GM12873 (cell line): ENCODE results near the gene CALD1.

ENCODE experiments used
- CTCF ChIP-seq: IDR thresholded peaks from 2 replicates; pipeline ENCODE4 v1.5.1; 2012; ENCODE audit warnings: low read depth, mild to moderate bottlenecking, moderate library complexity, low read length, control low read depth; ENCODE audit not compliant: insufficient read depth; ENCODE audit errors: missing control alignments

Gene CALD1

GRCh38 chr7:134875867-134876266, 96.4 kb downstream of the CALD1 start:
- TF ChIP-seq CTCF, result no peak

- TF ChIP-seq CTCF, result peak; percentile 5
Observed at GRCh38 chr7:134878746-134879357, 99.4 kb downstream of the CALD1 start.

- no peak for TF ChIP-seq CTCF
Observed at GRCh38 chr7:134879815-134880475, 100.5 kb downstream of the CALD1 start.

- no peak for TF ChIP-seq CTCF
Observed at GRCh38 chr7:134882481-134882880, 103.0 kb downstream of the CALD1 start.

GRCh38 chr7:134885967-134886352, 106.5 kb downstream of the CALD1 start:
- TF ChIP-seq CTCF, result no peak

- no peak for TF ChIP-seq CTCF
Observed at GRCh38 chr7:134886353-134887057, 107.1 kb downstream of the CALD1 start.

GRCh38 chr7:134887523-134887922, 108.1 kb downstream of the CALD1 start:
- TF ChIP-seq CTCF, result no peak
